Measurements from ENCODE around the gene PSMD14. TPM values are rescaled to one million over a fixed set of nuclear protein-coding genes. Genes with fewer than 3 reads are reported as not detected.

Gene PSMD14
- total and polyA plus RNA-seq, 2 of the 13 experiments (the other 11 are each of a cell fraction or from before 2014, with no cell fraction given) = 60.6 to 149 TPM

GRCh38 chr2:161360095-161360654 lies 52.0 kb downstream of the PSMD14 start (continued):
- TF ChIP-seq SALL1 (CRISPR knock-in tag; IDR thresholded peaks at IDR 0.05) = peak; percentile 43; the same call in 1 of the 2 replicates
- peak; percentile 55 for TF ChIP-seq ARID5B (CRISPR knock-in tag; IDR thresholded peaks at IDR 0.05)
- peak; percentile 42; the same call in 1 of the 2 replicates for TF ChIP-seq RARA (CRISPR knock-in tag; IDR thresholded peaks at IDR 0.05)
- TF ChIP-seq, protein P1, sequence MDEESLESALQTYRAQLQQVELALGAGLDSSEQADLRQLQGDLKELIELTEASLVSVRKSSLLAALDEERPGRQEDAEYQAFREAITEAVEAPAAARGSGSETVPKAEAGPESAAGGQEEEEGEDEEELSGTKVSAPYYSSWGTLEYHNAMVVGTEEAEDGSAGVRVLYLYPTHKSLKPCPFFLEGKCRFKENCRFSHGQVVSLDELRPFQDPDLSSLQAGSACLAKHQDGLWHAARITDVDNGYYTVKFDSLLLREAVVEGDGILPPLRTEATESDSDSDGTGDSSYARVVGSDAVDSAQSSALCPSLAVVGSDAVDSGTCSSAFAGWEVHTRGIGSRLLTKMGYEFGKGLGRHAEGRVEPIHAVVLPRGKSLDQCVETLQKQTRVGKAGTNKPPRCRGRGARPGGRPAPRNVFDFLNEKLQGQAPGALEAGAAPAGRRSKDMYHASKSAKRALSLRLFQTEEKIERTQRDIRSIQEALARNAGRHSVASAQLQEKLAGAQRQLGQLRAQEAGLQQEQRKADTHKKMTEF (CRISPR knock-in tag; IDR thresholded peaks at IDR 0.05) = peak; percentile 18; the same call in 1 of the 2 replicates
- TF ChIP-seq ARNTL (CRISPR knock-in tag; IDR thresholded peaks at IDR 0.05) = 0 out of 2 replicates have a peak, but pooled peaks have one; percentile 26
- TF ChIP-seq SAP130 (CRISPR knock-in tag; IDR thresholded peaks at IDR 0.05; ENCODE audit: low read depth) = peak; percentile 46
- TF ChIP-seq, protein P2, sequence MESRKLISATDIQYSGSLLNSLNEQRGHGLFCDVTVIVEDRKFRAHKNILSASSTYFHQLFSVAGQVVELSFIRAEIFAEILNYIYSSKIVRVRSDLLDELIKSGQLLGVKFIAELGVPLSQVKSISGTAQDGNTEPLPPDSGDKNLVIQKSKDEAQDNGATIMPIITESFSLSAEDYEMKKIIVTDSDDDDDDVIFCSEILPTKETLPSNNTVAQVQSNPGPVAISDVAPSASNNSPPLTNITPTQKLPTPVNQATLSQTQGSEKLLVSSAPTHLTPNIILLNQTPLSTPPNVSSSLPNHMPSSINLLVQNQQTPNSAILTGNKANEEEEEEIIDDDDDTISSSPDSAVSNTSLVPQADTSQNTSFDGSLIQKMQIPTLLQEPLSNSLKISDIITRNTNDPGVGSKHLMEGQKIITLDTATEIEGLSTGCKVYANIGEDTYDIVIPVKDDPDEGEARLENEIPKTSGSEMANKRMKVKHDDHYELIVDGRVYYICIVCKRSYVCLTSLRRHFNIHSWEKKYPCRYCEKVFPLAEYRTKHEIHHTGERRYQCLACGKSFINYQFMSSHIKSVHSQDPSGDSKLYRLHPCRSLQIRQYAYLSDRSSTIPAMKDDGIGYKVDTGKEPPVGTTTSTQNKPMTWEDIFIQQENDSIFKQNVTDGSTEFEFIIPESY (CRISPR knock-in tag; IDR thresholded peaks at IDR 0.05) = peak; percentile 63; the same call in 1 of the 2 replicates
- TF ChIP-seq FOSL1 (CRISPR knock-in tag; IDR thresholded peaks at IDR 0.05; ENCODE audit: borderline replicate concordance) = peak; percentile 55; the same call in 1 of the 2 replicates
- 0 out of 2 replicates have a peak, but pooled peaks have one; percentile 32 for TF ChIP-seq GATAD2A (CRISPR knock-in tag; IDR thresholded peaks at IDR 0.05)
- 0 out of 2 replicates have a peak, but pooled peaks have one; percentile 8 for TF ChIP-seq FOXP4 (CRISPR knock-in tag; IDR thresholded peaks at IDR 0.05)
- 0 out of 2 replicates have a peak, but pooled peaks have one; percentile 18 for TF ChIP-seq GATAD1 (CRISPR knock-in tag; IDR thresholded peaks at IDR 0.05)
- peak; percentile 12; the same call in 1 of the 3 replicates for TF ChIP-seq MXI1 (IDR thresholded peaks at IDR 0.05; ENCODE audit: borderline replicate concordance, low read depth, low read length)
- 0 out of 2 replicates have a peak, but pooled peaks have one; percentile 11 for TF ChIP-seq THAP11 (CRISPR knock-in tag; IDR thresholded peaks at IDR 0.05)
- 0 out of 2 replicates have a peak, but pooled peaks have one; percentile 18 for TF ChIP-seq ARID2 (CRISPR knock-in tag; IDR thresholded peaks at IDR 0.05; ENCODE audit: borderline replicate concordance)
- peak; percentile 87 for TF ChIP-seq ZBTB3 (CRISPR knock-in tag; IDR thresholded peaks at IDR 0.05; ENCODE audit: borderline replicate concordance, low read depth)
- 0 out of 2 replicates have a peak, but pooled peaks have one; percentile 33 for TF ChIP-seq DNMT3B (CRISPR knock-in tag; conservative IDR thresholded peaks at IDR 0.05)
- 0 out of 2 replicates have a peak, but pooled peaks have one; percentile 38 for TF ChIP-seq ZNF605 (CRISPR knock-in tag; IDR thresholded peaks at IDR 0.05)
- TF ChIP-seq FOSL2 (CRISPR knock-in tag; IDR thresholded peaks at IDR 0.05) = peak; percentile 93

Data from HepG2 (cell line).